ENCODE results near the gene ASAP2. TPM values are rescaled to one million over a fixed set of nuclear protein-coding genes. Genes with fewer than 3 reads are reported as not detected.
A peak's percentile ranks its signal among the peaks of the same experiment; 100 is the strongest.

The ASAP2 gene
- total and polyA plus RNA-seq, 9 of the 15 experiments (the other 6 are each of a cell fraction or from before 2014, with no cell fraction given) = 0.06 to 4.3 (median 3.1) TPM

DNA sequence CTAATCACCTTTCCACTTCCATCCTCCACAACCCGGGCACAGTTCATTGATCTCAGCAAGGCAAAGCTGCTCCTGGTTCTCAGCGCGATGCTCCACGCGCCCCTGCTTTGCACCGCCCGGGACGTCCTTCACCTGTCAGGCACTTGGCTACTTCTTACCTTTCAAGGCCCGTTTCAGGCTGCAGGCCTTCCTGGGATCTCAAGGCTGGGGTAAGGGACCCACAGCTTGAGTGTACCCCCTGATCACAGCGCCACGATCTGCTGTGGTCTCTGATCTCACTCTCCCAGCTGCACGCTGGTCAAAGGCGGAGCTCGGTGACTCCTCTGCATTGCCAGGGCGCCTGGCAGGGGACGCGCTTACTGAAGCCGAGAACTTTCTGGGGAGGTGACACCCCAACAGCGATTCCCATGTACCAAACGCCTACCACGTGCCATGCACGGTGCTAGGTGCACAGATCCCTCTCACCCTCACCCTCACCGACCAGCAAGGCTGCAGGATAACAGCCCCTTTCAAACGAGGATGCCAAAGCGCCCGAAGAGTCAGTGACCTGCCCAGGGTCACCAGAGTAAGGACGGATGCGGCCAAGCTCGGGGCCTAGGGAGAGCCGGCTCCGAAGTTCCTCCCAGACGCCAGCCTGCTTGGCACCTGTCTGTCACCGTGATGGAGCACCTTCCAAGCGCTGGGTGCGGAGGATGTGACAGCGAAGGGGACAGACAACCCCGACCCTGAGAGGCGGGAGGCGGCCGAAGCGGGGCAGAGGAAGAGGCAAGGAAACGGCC, 215.9 kb downstream of the ASAP2 start (continued):
- TF ChIP-seq, protein P1, sequence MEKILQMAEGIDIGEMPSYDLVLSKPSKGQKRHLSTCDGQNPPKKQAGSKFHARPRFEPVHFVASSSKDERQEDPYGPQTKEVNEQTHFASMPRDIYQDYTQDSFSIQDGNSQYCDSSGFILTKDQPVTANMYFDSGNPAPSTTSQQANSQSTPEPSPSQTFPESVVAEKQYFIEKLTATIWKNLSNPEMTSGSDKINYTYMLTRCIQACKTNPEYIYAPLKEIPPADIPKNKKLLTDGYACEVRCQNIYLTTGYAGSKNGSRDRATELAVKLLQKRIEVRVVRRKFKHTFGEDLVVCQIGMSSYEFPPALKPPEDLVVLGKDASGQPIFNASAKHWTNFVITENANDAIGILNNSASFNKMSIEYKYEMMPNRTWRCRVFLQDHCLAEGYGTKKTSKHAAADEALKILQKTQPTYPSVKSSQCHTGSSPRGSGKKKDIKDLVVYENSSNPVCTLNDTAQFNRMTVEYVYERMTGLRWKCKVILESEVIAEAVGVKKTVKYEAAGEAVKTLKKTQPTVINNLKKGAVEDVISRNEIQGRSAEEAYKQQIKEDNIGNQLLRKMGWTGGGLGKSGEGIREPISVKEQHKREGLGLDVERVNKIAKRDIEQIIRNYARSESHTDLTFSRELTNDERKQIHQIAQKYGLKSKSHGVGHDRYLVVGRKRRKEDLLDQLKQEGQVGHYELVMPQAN (IDR thresholded peaks at IDR 0.05; ENCODE audit: borderline replicate concordance) = 0 out of 2 replicates have a peak, but pooled peaks have one; percentile 12
- TF ChIP-seq KAT7 (CRISPR knock-in tag; IDR thresholded peaks at IDR 0.05; ENCODE audit: borderline replicate concordance) (peak; percentile 79; the same call in 1 of the 2 replicates), ZBTB17 (CRISPR knock-in tag; IDR thresholded peaks at IDR 0.05) (0 out of 2 replicates have a peak, but pooled peaks have one; percentile 8), ZC3H4 (CRISPR knock-in tag; IDR thresholded peaks at IDR 0.05; ENCODE audit: borderline replicate concordance) (peak; percentile 55; the same call in 1 of the 2 replicates), ZNF707 (CRISPR knock-in tag; conservative IDR thresholded peaks at IDR 0.05) (no peak), RBBP5 (IDR thresholded peaks at IDR 0.05; ENCODE audit: borderline replicate concordance, insufficient read depth, low read length, poor library complexity, severe bottlenecking) (peak; percentile 14), FOXK2 (conservative IDR thresholded peaks at IDR 0.05 in 1 of 2, IDR thresholded peaks at IDR 0.05 in 1 of 2; ENCODE audit: low read depth in 2 of 2) (no peak), HDAC2 (IDR thresholded peaks at IDR 0.05) (0 out of 2 replicates have a peak, but pooled peaks have one; percentile 13), L3MBTL2 (IDR thresholded peaks at IDR 0.05) (peak; percentile 12; the same call in 1 of the 2 replicates), GATAD2B (IDR thresholded peaks at IDR 0.05; ENCODE audit: borderline replicate concordance) (no peak)
- TF ChIP-seq, protein P2, sequence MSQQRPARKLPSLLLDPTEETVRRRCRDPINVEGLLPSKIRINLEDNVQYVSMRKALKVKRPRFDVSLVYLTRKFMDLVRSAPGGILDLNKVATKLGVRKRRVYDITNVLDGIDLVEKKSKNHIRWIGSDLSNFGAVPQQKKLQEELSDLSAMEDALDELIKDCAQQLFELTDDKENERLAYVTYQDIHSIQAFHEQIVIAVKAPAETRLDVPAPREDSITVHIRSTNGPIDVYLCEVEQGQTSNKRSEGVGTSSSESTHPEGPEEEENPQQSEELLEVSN (IDR thresholded peaks at IDR 0.05; ENCODE audit: borderline replicate concordance in 1 of 2, extremely low read depth in 1 of 2, insufficient read depth in 1 of 2, insufficient read length in 1 of 2, low read depth in 1 of 2, low read length in 1 of 2, poor library complexity in 1 of 2, severe bottlenecking in 1 of 2) = peak in 1 of 2 experiments; percentile 20
- TF ChIP-seq, protein P3, sequence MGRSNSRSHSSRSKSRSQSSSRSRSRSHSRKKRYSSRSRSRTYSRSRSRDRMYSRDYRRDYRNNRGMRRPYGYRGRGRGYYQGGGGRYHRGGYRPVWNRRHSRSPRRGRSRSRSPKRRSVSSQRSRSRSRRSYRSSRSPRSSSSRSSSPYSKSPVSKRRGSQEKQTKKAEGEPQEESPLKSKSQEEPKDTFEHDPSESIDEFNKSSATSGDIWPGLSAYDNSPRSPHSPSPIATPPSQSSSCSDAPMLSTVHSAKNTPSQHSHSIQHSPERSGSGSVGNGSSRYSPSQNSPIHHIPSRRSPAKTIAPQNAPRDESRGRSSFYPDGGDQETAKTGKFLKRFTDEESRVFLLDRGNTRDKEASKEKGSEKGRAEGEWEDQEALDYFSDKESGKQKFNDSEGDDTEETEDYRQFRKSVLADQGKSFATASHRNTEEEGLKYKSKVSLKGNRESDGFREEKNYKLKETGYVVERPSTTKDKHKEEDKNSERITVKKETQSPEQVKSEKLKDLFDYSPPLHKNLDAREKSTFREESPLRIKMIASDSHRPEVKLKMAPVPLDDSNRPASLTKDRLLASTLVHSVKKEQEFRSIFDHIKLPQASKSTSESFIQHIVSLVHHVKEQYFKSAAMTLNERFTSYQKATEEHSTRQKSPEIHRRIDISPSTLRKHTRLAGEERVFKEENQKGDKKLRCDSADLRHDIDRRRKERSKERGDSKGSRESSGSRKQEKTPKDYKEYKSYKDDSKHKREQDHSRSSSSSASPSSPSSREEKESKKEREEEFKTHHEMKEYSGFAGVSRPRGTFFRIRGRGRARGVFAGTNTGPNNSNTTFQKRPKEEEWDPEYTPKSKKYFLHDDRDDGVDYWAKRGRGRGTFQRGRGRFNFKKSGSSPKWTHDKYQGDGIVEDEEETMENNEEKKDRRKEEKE (IDR thresholded peaks at IDR 0.05; ENCODE audit: borderline replicate concordance in 1 of 2, control insufficient read depth in 1 of 2, low read depth in 2 of 2, low read length in 1 of 2) = no peak
- TF ChIP-seq, protein P4, sequence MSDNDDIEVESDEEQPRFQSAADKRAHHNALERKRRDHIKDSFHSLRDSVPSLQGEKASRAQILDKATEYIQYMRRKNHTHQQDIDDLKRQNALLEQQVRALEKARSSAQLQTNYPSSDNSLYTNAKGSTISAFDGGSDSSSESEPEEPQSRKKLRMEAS (CRISPR knock-in tag; IDR thresholded peaks at IDR 0.05) = 0 out of 2 replicates have a peak, but pooled peaks have one; percentile 39
